ENCODE data around the gene SLC1A3. TPM values are rescaled to one million over a fixed set of nuclear protein-coding genes. Genes with fewer than 3 reads are reported as not detected.

Gene SLC1A3
- total RNA-seq, 4 donors from 2014 or later = 9.3 to 17.0 (median 15.4) TPM

GRCh38 chr5:36593867-36594266, 12.5 kb upstream of the SLC1A3 start:
- no peak for DNase-seq

GRCh38 chr5:36596247-36596646, 10.2 kb upstream of the SLC1A3 start:
- no peak for DNase-seq
- Histone ChIP-seq H3K27ac (no peak overlapping the region), H3K4me3 (replicated peaks in 1 of 3) (no peak overlapping the region), H3K4me1 (no peaks in the 10 kb centered on the region), H3K9me3 (no peaks in the 10 kb centered on the region), H3K36me3 (no peaks in the 10 kb centered on the region), H3K27me3 (no peaks in the 10 kb centered on the region)
- WGBS, 2 donors = 89 to 100% methylated on average over 1 of the region's 1 CpG
- intact Hi-C loops (cut with DNase I) = no loop called here
- TF ChIP-seq POLR2A (IDR thresholded peaks at IDR 0.05) = no peak
- TF ChIP-seq CTCF (IDR thresholded peaks at IDR 0.05) = no peak

More at GRCh38 chr5:36593867-36594266, 12.5 kb upstream of the SLC1A3 start:
- no peaks in the 10 kb centered on the region for H3K9me3 ChIP-seq
- TF ChIP-seq POLR2A (IDR thresholded peaks at IDR 0.05) (no peak), CTCF (IDR thresholded peaks at IDR 0.05) (no peak)
- no peaks in the 10 kb centered on the region for H3K36me3 ChIP-seq
- WGBS, 2 donors = 76 to 83% methylated on average over 4 of the region's 4 CpGs
- intact Hi-C loops (cut with DNase I) = no loop called here
- H3K27ac ChIP-seq = no peak overlapping the region
- no peak overlapping the region for H3K4me3 ChIP-seq (replicated peaks in 1 of 3)
- no peaks in the 10 kb centered on the region for H3K27me3 ChIP-seq
- no peaks in the 10 kb centered on the region for H3K4me1 ChIP-seq

- 85 to 87% methylated on average over 6 of the region's 6 CpGs for WGBS, 2 donors
- Histone ChIP-seq H3K36me3 (no peaks in the 10 kb centered on the region), H3K4me1 (no peaks in the 10 kb centered on the region), H3K27me3 (no peaks in the 10 kb centered on the region), H3K4me3 (replicated peaks in 1 of 3) (no peak overlapping the region), H3K9me3 (no peaks in the 10 kb centered on the region), H3K27ac (no peak overlapping the region)
- intact Hi-C loops (cut with DNase I) = no loop called here
- no peak for TF ChIP-seq CTCF (IDR thresholded peaks at IDR 0.05)
- TF ChIP-seq POLR2A (IDR thresholded peaks at IDR 0.05) = no peak
- DNase-seq = no peak
Measured at GRCh38 chr5:36596756-36597155, 9.7 kb upstream of the SLC1A3 start.

- no peaks in the 10 kb centered on the region for H3K36me3 ChIP-seq
- no peaks in the 10 kb centered on the region for H3K4me1 ChIP-seq
- no peaks in the 10 kb centered on the region for H3K9me3 ChIP-seq
- H3K27me3 ChIP-seq = no peaks in the 10 kb centered on the region
- no peak overlapping the region for H3K27ac ChIP-seq
- WGBS, 2 donors = 63 to 65% methylated on average over 3 of the region's 3 CpGs
- no peak for TF ChIP-seq POLR2A (IDR thresholded peaks at IDR 0.05)
- TF ChIP-seq CTCF (IDR thresholded peaks at IDR 0.05) = no peak
- intact Hi-C loops (cut with DNase I) = no loop called here
- DNase-seq = no peak
- no peak overlapping the region for H3K4me3 ChIP-seq (replicated peaks in 1 of 3)
Measured at GRCh38 chr5:36598045-36598444, 8.4 kb upstream of the SLC1A3 start.

- 80% methylated on average over 6 of the region's 6 CpGs for WGBS, 2 donors
Measured at GRCh38 chr5:36599986-36600779, 6.2 kb upstream of the SLC1A3 start.

More at GRCh38 chr5:36599986-36600779, 6.2 kb upstream of the SLC1A3 start:
- intact Hi-C loops (cut with DNase I) = no loop called here
- H3K36me3 ChIP-seq = no peaks in the 10 kb centered on the region
- no peak overlapping the region for H3K27ac ChIP-seq
- H3K4me1 ChIP-seq = no peaks in the 10 kb centered on the region
- no peaks in the 10 kb centered on the region for H3K27me3 ChIP-seq
- TF ChIP-seq POLR2A (IDR thresholded peaks at IDR 0.05) = no peak
- no peak for TF ChIP-seq CTCF (IDR thresholded peaks at IDR 0.05)
- H3K4me3 ChIP-seq (replicated peaks in 1 of 3) = no peak overlapping the region
- no peaks in the 10 kb centered on the region for H3K9me3 ChIP-seq
- DNase-seq = no peak

All from thyroid gland (tissue), 4 donors.